ENCODE data around the gene SMCO4. TPM values are rescaled to one million over a fixed set of nuclear protein-coding genes. Genes with fewer than 3 reads are reported as not detected.
A peak's percentile ranks its signal among the peaks of the same experiment; 100 is the strongest.

SMCO4 gene
- total and polyA plus RNA-seq, 2 donors: 32.2 to 41.3 TPM

DNA sequence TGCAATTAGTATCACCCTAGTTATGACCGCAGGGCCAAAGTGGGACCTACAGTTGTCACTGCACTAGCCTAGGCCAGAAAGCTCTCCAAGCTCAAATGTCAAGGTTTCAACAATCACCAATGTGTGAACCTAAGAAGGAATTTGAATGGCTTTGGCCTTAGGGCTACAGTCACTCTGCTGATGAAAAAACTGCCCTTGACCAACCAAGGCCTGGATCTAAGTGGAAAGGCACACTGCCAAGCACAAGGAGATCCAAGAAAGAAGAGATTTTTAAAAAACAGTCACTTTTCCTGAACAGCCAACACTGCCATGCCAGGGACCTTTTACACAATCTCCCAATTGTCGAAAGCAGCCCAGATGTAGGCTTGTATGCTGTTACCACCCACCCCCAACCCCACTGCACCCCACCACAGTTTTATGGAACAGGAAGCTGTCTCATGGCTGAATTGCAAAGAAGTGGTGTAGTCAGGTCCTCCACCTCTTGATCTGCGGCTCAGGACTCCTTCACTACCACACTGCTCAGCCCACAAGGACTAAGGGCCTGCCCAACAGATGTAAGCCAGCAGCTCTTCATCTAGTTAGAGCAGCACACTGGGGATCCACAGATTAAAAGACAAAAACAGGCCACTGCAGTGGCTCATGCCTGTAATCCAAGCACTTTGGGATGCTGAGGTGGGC, 32.9 kb downstream of the SMCO4 start:
- Histone ChIP-seq H3K9me3 (ENCODE audit: control insufficient read depth in 2 of 2, insufficient read depth in 1 of 2, low read length in 1 of 2) (no peaks in the 10 kb centered on the region), H3K36me3 (ENCODE audit: control insufficient read depth in 2 of 2, insufficient read depth in 2 of 2, low read length in 1 of 2) (no peaks in the 10 kb centered on the region), H3K4me3 (ENCODE audit: low read length in 2 of 2) (no peak overlapping the region), H3K27ac (ENCODE audit: low read depth in 1 of 2, low read length in 1 of 2) (no peak overlapping the region), H3K27me3 (ENCODE audit: control insufficient read depth in 2 of 2, insufficient read depth in 1 of 2, low read length in 1 of 2) (no peaks in the 10 kb centered on the region), H3K4me1 (ENCODE audit: control insufficient read depth in 2 of 2, insufficient read depth in 2 of 2, low read length in 2 of 2) (peaks cover 0 to 5% of the 10 kb centered on the region in 2 donors)
- DNase-seq (ENCODE audit: low read depth in 6 of 9, low spot score in 9 of 9): no peak
- WGBS: 78% methylated on average over 3 of the region's 3 CpGs

DNA sequence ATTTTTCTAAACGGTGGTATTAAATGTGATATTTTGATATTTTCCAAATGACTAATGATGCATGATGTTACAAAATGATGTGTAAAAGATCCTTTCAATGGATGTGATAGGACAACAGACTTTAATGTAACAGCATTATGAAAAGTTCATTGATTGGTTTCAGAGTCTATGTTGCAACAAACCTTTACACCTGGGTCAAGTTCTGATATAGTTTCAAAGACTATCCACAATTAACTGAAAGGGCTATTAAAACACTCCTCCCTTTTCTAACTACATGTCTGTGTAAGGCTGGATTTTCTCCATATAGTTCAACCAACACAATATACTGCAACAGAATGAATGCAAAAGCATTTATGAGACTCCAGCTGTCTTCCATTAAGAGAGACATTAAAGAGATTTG, 35.7 kb downstream of the SMCO4 start:
- peaks cover 0 to 5% of the 10 kb centered on the region in 2 donors for H3K4me1 ChIP-seq (ENCODE audit: control insufficient read depth in 2 of 2, insufficient read depth in 2 of 2, low read length in 2 of 2)
- WGBS: 94% methylated on average over 1 of the region's 1 CpG
- DNase-seq (ENCODE audit: low read depth in 6 of 9, low spot score in 9 of 9): no peak
- H3K27ac ChIP-seq (ENCODE audit: low read depth in 1 of 2, low read length in 1 of 2): no peak overlapping the region
- H3K27me3 ChIP-seq (ENCODE audit: control insufficient read depth in 2 of 2, insufficient read depth in 1 of 2, low read length in 1 of 2): no peaks in the 10 kb centered on the region
- no peaks in the 10 kb centered on the region for H3K9me3 ChIP-seq (ENCODE audit: control insufficient read depth in 2 of 2, insufficient read depth in 1 of 2, low read length in 1 of 2)
- H3K4me3 ChIP-seq (ENCODE audit: low read length in 2 of 2): no peak overlapping the region
- no peaks in the 10 kb centered on the region for H3K36me3 ChIP-seq (ENCODE audit: control insufficient read depth in 2 of 2, insufficient read depth in 2 of 2, low read length in 1 of 2)

DNA sequence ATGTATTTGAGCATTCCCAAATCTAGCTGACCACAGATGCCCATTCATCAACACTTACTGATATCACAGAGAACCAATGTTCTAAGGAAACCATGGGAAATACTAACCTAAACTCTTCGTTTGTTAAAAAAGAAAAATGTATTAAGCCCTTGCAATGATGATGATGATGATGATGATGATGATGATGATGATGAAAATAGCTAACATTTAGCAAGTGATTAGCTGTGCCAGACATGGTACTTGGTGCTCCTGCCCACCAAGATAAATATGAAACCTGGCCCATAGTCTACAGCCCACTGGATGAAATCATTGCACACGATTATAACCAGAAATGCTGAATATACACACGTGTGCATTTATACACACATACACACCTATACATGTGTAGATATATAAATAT, 37.5 kb downstream of the SMCO4 start:
- 98% methylated on average over 3 of the region's 3 CpGs for WGBS
- Histone ChIP-seq H3K4me1 (ENCODE audit: control insufficient read depth in 2 of 2, insufficient read depth in 2 of 2, low read length in 2 of 2) (peaks cover 0 to 3% of the 10 kb centered on the region in 2 donors), H3K36me3 (ENCODE audit: control insufficient read depth in 2 of 2, insufficient read depth in 2 of 2, low read length in 1 of 2) (no peaks in the 10 kb centered on the region), H3K9me3 (ENCODE audit: control insufficient read depth in 2 of 2, insufficient read depth in 1 of 2, low read length in 1 of 2) (no peaks in the 10 kb centered on the region), H3K27me3 (ENCODE audit: control insufficient read depth in 2 of 2, insufficient read depth in 1 of 2, low read length in 1 of 2) (no peaks in the 10 kb centered on the region), H3K27ac (ENCODE audit: low read depth in 1 of 2, low read length in 1 of 2) (no peak overlapping the region), H3K4me3 (ENCODE audit: low read length in 2 of 2) (no peak overlapping the region)
- no peak for DNase-seq (ENCODE audit: low read depth in 6 of 9, low spot score in 9 of 9)

DNA sequence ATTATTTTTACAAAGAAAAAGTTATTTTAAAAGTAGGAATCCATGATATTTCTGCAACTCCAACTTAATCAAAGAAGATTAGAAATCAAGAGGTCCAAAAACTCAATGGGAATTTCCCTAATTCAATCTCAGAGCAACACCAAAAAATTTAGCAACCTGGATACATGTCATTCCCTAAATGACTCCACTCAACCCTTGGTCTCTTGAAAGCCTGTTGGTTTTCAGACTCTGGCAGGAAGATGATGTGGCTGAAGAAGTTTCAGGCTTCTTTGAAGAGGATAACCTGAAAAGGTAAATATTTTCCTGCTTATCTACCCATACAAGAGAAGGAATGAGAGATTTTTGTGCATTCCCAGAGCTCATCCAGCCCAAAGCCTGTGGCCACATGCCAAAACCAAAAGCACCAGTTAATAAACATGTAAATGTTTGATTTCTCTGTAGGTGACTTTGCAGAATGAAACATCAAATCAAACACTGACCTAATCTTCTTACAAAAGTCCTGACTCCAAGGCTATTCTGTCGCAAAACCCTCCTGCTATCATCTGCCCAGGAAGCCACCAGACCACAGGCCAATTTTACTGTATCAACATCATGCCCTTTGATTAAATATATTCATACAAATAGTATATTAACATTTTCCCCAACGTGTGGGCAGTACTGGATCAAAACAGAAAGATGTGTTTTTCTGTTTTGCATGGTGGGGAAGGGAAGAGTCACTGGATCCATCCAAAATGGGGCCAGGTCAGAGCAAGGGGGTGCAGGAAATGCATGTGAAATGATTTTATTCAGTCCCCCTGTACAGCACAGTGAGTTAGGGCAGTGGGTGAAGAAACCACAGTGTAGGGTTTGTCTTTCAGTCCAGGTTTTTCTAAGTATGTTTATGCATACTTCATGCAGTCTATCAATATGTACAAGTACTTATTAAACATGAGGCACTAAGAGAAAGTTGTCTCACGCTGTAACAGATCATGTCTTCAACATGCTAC, 38.8 kb downstream of the SMCO4 start:
- H3K27me3 ChIP-seq (ENCODE audit: control insufficient read depth in 2 of 2, insufficient read depth in 1 of 2, low read length in 1 of 2): no peaks in the 10 kb centered on the region
- WGBS: 90% methylated on average over 3 of the region's 3 CpGs
- H3K9me3 ChIP-seq (ENCODE audit: control insufficient read depth in 2 of 2, insufficient read depth in 1 of 2, low read length in 1 of 2): no peaks in the 10 kb centered on the region
- no peak for DNase-seq (ENCODE audit: low read depth in 6 of 9, low spot score in 9 of 9)
- H3K4me3 ChIP-seq (ENCODE audit: low read length in 2 of 2): no peak overlapping the region
- H3K4me1 ChIP-seq (ENCODE audit: control insufficient read depth in 2 of 2, insufficient read depth in 2 of 2, low read length in 2 of 2): no peaks in the 10 kb centered on the region
- H3K27ac ChIP-seq (ENCODE audit: low read depth in 1 of 2, low read length in 1 of 2): no peak overlapping the region
- no peaks in the 10 kb centered on the region for H3K36me3 ChIP-seq (ENCODE audit: control insufficient read depth in 2 of 2, insufficient read depth in 2 of 2, low read length in 1 of 2)

DNA sequence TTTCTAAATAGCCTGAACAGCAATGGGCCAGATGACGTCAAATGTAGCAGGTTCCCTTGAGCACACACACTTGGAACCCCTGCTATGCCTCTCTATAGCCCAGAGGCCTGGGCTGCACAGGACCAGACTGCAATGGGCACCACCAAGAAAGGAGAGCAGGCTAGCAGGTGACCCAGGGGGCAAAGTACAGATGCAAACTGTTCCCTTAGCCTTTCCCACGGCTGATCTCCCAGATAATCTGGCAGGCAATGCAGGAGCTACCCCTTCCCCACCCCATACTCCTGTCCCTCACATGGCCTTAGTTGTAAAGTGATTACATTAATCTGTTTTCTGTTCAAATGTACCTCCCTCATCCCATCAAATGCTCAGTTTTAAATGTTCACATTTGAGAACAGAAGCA, 41.3 kb downstream of the SMCO4 start:
- WGBS: 99% methylated on average over 2 of the region's 2 CpGs
- DNase-seq (ENCODE audit: low read depth in 6 of 9, low spot score in 9 of 9): no peak
- no peaks in the 10 kb centered on the region for H3K9me3 ChIP-seq (ENCODE audit: control insufficient read depth in 2 of 2, insufficient read depth in 1 of 2, low read length in 1 of 2)
- H3K4me3 ChIP-seq (ENCODE audit: low read length in 2 of 2): no peak overlapping the region
- H3K27me3 ChIP-seq (ENCODE audit: control insufficient read depth in 2 of 2, insufficient read depth in 1 of 2, low read length in 1 of 2): no peaks in the 10 kb centered on the region
- H3K4me1 ChIP-seq (ENCODE audit: control insufficient read depth in 2 of 2, insufficient read depth in 2 of 2, low read length in 2 of 2): no peaks in the 10 kb centered on the region
- no peak overlapping the region for H3K27ac ChIP-seq (ENCODE audit: low read depth in 1 of 2, low read length in 1 of 2)
- H3K36me3 ChIP-seq (ENCODE audit: control insufficient read depth in 2 of 2, insufficient read depth in 2 of 2, low read length in 1 of 2): no peaks in the 10 kb centered on the region

DNA sequence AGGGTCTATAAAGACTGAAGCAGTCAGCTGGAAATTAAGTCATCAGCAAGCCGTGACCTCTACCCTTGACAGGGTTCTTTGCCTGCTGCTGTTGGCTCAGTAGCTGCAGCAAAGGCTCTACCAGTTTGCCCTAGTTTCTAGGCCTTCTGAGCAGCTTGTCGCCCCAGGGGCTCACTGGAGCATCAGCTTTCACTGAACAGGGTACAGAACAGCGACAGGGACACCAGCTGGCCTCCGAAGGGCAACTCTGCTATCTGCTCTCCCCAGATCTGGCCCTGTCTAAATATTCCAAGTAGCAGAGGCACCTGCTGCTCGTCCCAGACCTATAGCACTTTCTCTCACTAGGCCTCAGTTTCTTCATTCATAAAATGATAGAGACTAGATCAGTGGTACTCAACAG, 42.4 kb downstream of the SMCO4 start:
- 96% methylated on average over 5 of the region's 5 CpGs for WGBS

DNA sequence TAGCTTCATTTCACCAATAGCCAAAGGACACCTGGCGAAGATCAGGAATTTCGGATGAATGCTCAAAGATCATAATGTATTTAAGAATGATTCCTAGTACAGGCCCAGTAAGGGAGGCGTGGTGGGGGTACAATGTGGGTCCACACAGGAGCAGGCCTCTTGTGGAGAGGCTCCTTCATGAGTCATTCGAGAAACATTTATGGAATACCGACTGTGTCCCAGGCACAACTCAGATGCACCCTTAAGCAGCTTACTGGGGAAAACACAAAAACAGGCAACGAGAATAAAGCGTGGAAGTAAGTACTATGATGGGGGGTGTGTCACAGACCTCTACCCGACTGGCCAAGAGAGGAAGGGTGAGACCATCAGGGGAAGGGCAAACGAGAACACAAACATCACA, 44.5 kb downstream of the SMCO4 start:
- no peak for DNase-seq (ENCODE audit: low read depth in 6 of 9, low spot score in 9 of 9)
- H3K4me1 ChIP-seq (ENCODE audit: control insufficient read depth in 2 of 2, insufficient read depth in 2 of 2, low read length in 2 of 2): no peaks in the 10 kb centered on the region
- WGBS: 95% methylated on average over 9 of the region's 9 CpGs
- H3K27ac ChIP-seq (ENCODE audit: low read depth in 1 of 2, low read length in 1 of 2): no peak overlapping the region
- H3K9me3 ChIP-seq (ENCODE audit: control insufficient read depth in 2 of 2, insufficient read depth in 1 of 2, low read length in 1 of 2): no peaks in the 10 kb centered on the region
- no peak overlapping the region for H3K4me3 ChIP-seq (ENCODE audit: low read length in 2 of 2)
- no peaks in the 10 kb centered on the region for H3K36me3 ChIP-seq (ENCODE audit: control insufficient read depth in 2 of 2, insufficient read depth in 2 of 2, low read length in 1 of 2)
- H3K27me3 ChIP-seq (ENCODE audit: control insufficient read depth in 2 of 2, insufficient read depth in 1 of 2, low read length in 1 of 2): no peaks in the 10 kb centered on the region

More for the DNA sequence above, 42.4 kb downstream of the SMCO4 start:
- Histone ChIP-seq H3K9me3 (ENCODE audit: control insufficient read depth in 2 of 2, insufficient read depth in 1 of 2, low read length in 1 of 2) (no peaks in the 10 kb centered on the region), H3K36me3 (ENCODE audit: control insufficient read depth in 2 of 2, insufficient read depth in 2 of 2, low read length in 1 of 2) (no peaks in the 10 kb centered on the region), H3K27ac (ENCODE audit: low read depth in 1 of 2, low read length in 1 of 2) (no peak overlapping the region), H3K27me3 (ENCODE audit: control insufficient read depth in 2 of 2, insufficient read depth in 1 of 2, low read length in 1 of 2) (no peaks in the 10 kb centered on the region), H3K4me3 (ENCODE audit: low read length in 2 of 2) (no peak overlapping the region), H3K4me1 (ENCODE audit: control insufficient read depth in 2 of 2, insufficient read depth in 2 of 2, low read length in 2 of 2) (no peaks in the 10 kb centered on the region)
- DNase-seq (ENCODE audit: low read depth in 6 of 9, low spot score in 9 of 9): peak in 2 of 9 donors; percentile 31 to 46

DNA sequence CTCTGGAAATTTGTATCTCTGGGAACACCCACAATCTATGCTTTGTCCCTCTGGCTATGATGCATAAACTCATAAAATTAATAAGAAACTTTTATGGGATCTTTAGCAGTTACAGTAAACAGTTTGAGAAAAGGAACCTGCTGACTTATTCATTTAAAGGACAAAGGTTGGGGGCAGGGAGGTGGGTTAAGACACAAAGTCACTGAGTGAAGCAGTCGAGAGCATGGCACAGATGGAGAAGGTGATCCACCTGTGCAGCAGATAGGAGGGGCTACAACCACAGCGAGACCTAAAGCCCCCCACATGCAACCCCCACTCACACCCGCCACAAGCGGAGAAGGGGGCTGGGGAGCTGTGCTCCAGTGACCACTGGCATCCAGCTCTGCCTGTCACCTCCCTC, 45.0 kb downstream of the SMCO4 start:
- Histone ChIP-seq H3K27ac (ENCODE audit: low read depth in 1 of 2, low read length in 1 of 2) (no peak overlapping the region), H3K9me3 (ENCODE audit: control insufficient read depth in 2 of 2, insufficient read depth in 1 of 2, low read length in 1 of 2) (no peaks in the 10 kb centered on the region), H3K4me3 (ENCODE audit: low read length in 2 of 2) (no peak overlapping the region), H3K4me1 (ENCODE audit: control insufficient read depth in 2 of 2, insufficient read depth in 2 of 2, low read length in 2 of 2) (no peaks in the 10 kb centered on the region), H3K36me3 (ENCODE audit: control insufficient read depth in 2 of 2, insufficient read depth in 2 of 2, low read length in 1 of 2) (no peaks in the 10 kb centered on the region), H3K27me3 (ENCODE audit: control insufficient read depth in 2 of 2, insufficient read depth in 1 of 2, low read length in 1 of 2) (no peaks in the 10 kb centered on the region)
- WGBS: 92% methylated on average over 4 of the region's 4 CpGs
- DNase-seq (ENCODE audit: low read depth in 6 of 9, low spot score in 9 of 9): no peak

DNA sequence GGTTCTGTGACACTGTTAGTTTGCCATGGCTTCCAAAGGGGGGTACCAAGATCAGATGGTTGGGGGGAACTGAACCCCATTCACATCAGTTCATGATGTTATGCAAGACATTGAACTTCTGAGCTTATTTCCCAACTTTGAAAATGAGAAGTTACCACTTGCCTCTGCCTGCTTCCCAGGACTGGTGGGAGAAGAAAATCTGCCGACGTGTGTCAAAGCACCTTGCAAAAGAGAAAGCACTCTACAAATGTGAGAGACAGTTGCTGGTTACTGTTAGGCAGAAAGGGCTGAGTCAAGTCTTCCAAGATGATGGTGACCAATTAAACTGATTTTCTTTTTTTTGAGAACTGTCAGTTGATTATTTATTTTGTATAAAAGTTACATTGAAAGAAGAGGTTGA, 45.6 kb downstream of the SMCO4 start:
- 94% methylated on average over 2 of the region's 2 CpGs for WGBS
- no peak for DNase-seq (ENCODE audit: low read depth in 6 of 9, low spot score in 9 of 9)

More for the DNA sequence above, 45.6 kb downstream of the SMCO4 start:
- H3K4me3 ChIP-seq (ENCODE audit: low read length in 2 of 2): no peak overlapping the region
- no peak overlapping the region for H3K27ac ChIP-seq (ENCODE audit: low read depth in 1 of 2, low read length in 1 of 2)
- H3K27me3 ChIP-seq (ENCODE audit: control insufficient read depth in 2 of 2, insufficient read depth in 1 of 2, low read length in 1 of 2): no peaks in the 10 kb centered on the region
- no peaks in the 10 kb centered on the region for H3K9me3 ChIP-seq (ENCODE audit: control insufficient read depth in 2 of 2, insufficient read depth in 1 of 2, low read length in 1 of 2)
- H3K36me3 ChIP-seq (ENCODE audit: control insufficient read depth in 2 of 2, insufficient read depth in 2 of 2, low read length in 1 of 2): no peaks in the 10 kb centered on the region
- no peaks in the 10 kb centered on the region for H3K4me1 ChIP-seq (ENCODE audit: control insufficient read depth in 2 of 2, insufficient read depth in 2 of 2, low read length in 2 of 2)
